Measurements from ENCODE around the gene ATRNL1.
A peak's percentile ranks its signal among the peaks of the same experiment; 100 is the strongest.

The ATRNL1 gene

DNA sequence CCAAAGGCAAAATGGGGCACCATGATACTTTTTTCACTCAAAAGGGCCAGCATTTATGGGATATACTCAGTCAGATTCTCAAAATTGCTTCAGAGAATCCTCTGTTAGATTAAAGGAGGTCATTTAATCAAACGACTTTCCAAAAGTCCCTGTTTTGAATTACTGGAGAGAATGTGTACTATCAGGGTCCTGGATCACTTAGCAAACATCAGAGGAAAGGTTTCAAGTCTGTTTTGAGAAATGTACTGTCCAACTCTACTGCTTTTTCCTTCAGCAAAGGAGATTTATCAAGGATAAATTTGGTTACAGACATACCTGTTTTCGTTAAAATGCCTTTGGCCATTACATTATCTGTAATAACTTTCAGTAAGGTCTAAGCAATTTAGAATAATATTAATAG is 838.9 kb downstream of the ATRNL1 start:
- H3K18ac ChIP-seq (ENCODE audit: low read length): no peak overlapping the region
- no peak overlapping the region for H3K27ac ChIP-seq (ENCODE audit: low read depth, low read length)
- H3K79me1 ChIP-seq (ENCODE audit: low read length): no peaks in the 10 kb centered on the region
- no peaks in the 10 kb centered on the region for H3K79me2 ChIP-seq (ENCODE audit: control insufficient read depth, insufficient read depth, low read length, poor library complexity)
- H3K4me1 ChIP-seq (ENCODE audit: control insufficient read depth in 1 of 2, insufficient read depth in 2 of 2, low read length in 2 of 2): no peaks in the 10 kb centered on the region
- H3K36me3 ChIP-seq (ENCODE audit: control insufficient read depth in 1 of 2, insufficient read depth in 2 of 2, low read length in 2 of 2): no peaks in the 10 kb centered on the region
- no peak overlapping the region for H3K4me3 ChIP-seq (ENCODE audit: low read depth, low read length)
- no peak overlapping the region for H2AFZ ChIP-seq (ENCODE audit: insufficient read depth, low read length, poor library complexity)
- no peak overlapping the region for H4K91ac ChIP-seq (ENCODE audit: low read depth, low read length)
- no peak overlapping the region for H4K12ac ChIP-seq (ENCODE audit: low read depth, low read length)
- no peaks in the 10 kb centered on the region for H3K27me3 ChIP-seq (ENCODE audit: insufficient read depth, low read length)
- H3K9ac ChIP-seq (ENCODE audit: low read length): no peak overlapping the region
- no peak overlapping the region for H2BK12ac ChIP-seq (ENCODE audit: low read length)
- no peak overlapping the region for H4K8ac ChIP-seq (ENCODE audit: low read depth, low read length)
- no peak overlapping the region for H3K4ac ChIP-seq (ENCODE audit: low read depth, low read length)
- H2BK120ac ChIP-seq (ENCODE audit: insufficient read depth, low read length, poor library complexity): no peak overlapping the region
- no peak overlapping the region for H3K14ac ChIP-seq (ENCODE audit: low read length)
- H2BK5ac ChIP-seq (ENCODE audit: low read depth, low read length, poor library complexity): no peak overlapping the region
- no peak for DNase-seq
- H2AK5ac ChIP-seq (ENCODE audit: low read length): no peak overlapping the region
- no peak overlapping the region for H3K4me2 ChIP-seq (ENCODE audit: low read length)
- no peak overlapping the region for H3K23ac ChIP-seq (ENCODE audit: low read length)
- no CpG with 5 or more reads among the region's 2 CpGs for WGBS (ENCODE audit: extremely low coverage, insufficient coverage, insufficient read length)
- H3K9me3 ChIP-seq (ENCODE audit: insufficient read depth, low read depth, low read length): no peaks in the 10 kb centered on the region

DNA sequence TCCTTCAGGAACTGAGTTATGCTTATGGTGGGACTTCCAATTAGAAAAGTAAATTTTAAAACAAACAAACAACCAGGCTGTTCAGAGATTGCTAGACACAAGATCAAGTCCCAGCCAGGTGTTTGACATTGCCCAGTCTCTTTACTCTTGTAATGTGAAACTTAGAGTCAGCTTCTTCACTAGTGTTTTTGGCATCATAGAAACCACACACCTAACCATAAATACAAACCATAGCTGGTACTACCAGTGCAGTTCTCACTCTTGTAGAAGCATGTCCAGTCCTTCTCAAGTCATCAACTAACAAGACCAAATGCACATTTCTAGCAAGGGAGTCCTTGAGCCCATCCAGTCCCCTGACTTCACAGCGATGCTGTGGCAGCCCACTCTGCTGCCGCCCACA is 839.9 kb downstream of the ATRNL1 start:
- Histone ChIP-seq H3K23ac (ENCODE audit: low read length) (no peak overlapping the region), H2AFZ (ENCODE audit: insufficient read depth, low read length, poor library complexity) (no peak overlapping the region), H3K4me2 (ENCODE audit: low read length) (no peak overlapping the region), H3K36me3 (ENCODE audit: control insufficient read depth in 1 of 2, insufficient read depth in 2 of 2, low read length in 2 of 2) (no peaks in the 10 kb centered on the region), H3K79me2 (ENCODE audit: control insufficient read depth, insufficient read depth, low read length, poor library complexity) (no peaks in the 10 kb centered on the region), H3K18ac (ENCODE audit: low read length) (no peak overlapping the region), H3K79me1 (ENCODE audit: low read length) (no peaks in the 10 kb centered on the region), H3K4ac (ENCODE audit: low read depth, low read length) (no peak overlapping the region), H3K9me3 (ENCODE audit: insufficient read depth, low read depth, low read length) (no peaks in the 10 kb centered on the region), H2BK12ac (ENCODE audit: low read length) (no peak overlapping the region), H3K9ac (ENCODE audit: low read length) (no peak overlapping the region), H3K4me3 (ENCODE audit: low read depth, low read length) (no peak overlapping the region), H3K27ac (ENCODE audit: low read depth, low read length) (no peak overlapping the region), H3K27me3 (ENCODE audit: insufficient read depth, low read length) (no peaks in the 10 kb centered on the region), H4K8ac (ENCODE audit: low read depth, low read length) (no peak overlapping the region), H4K91ac (ENCODE audit: low read depth, low read length) (no peak overlapping the region), H2BK5ac (ENCODE audit: low read depth, low read length, poor library complexity) (no peak overlapping the region), H4K12ac (ENCODE audit: low read depth, low read length) (no peak overlapping the region), H2AK5ac (ENCODE audit: low read length) (no peak overlapping the region), H3K14ac (ENCODE audit: low read length) (no peak overlapping the region), H3K4me1 (ENCODE audit: control insufficient read depth in 1 of 2, insufficient read depth in 2 of 2, low read length in 2 of 2) (no peaks in the 10 kb centered on the region), H2BK120ac (ENCODE audit: insufficient read depth, low read length, poor library complexity) (no peak overlapping the region)
- no CpG with 5 or more reads among the region's 2 CpGs for WGBS (ENCODE audit: extremely low coverage, insufficient coverage, insufficient read length)
- DNase-seq: no peak

GRCh38 chr10:115935731-115936130 is 842.6 kb downstream of the ATRNL1 start:
- Histone ChIP-seq H3K79me1 (ENCODE audit: low read length) (no peaks in the 10 kb centered on the region), H3K27ac (ENCODE audit: low read depth, low read length) (no peak overlapping the region), H3K23ac (ENCODE audit: low read length) (no peak overlapping the region), H3K4me3 (ENCODE audit: low read depth, low read length) (no peak overlapping the region), H3K14ac (ENCODE audit: low read length) (no peak overlapping the region), H4K8ac (ENCODE audit: low read depth, low read length) (no peak overlapping the region), H3K9me3 (ENCODE audit: insufficient read depth, low read depth, low read length) (no peaks in the 10 kb centered on the region), H3K4me2 (ENCODE audit: low read length) (no peak overlapping the region), H3K9ac (ENCODE audit: low read length) (no peak overlapping the region), H2BK5ac (ENCODE audit: low read depth, low read length, poor library complexity) (no peak overlapping the region), H3K4ac (ENCODE audit: low read depth, low read length) (no peak overlapping the region), H3K4me1 (ENCODE audit: control insufficient read depth in 1 of 2, insufficient read depth in 2 of 2, low read length in 2 of 2) (no peaks in the 10 kb centered on the region), H2BK120ac (ENCODE audit: insufficient read depth, low read length, poor library complexity) (no peak overlapping the region), H3K18ac (ENCODE audit: low read length) (no peak overlapping the region), H2AK5ac (ENCODE audit: low read length) (no peak overlapping the region), H3K79me2 (ENCODE audit: control insufficient read depth, insufficient read depth, low read length, poor library complexity) (no peaks in the 10 kb centered on the region), H4K91ac (ENCODE audit: low read depth, low read length) (no peak overlapping the region), H2AFZ (ENCODE audit: insufficient read depth, low read length, poor library complexity) (no peak overlapping the region), H2BK12ac (ENCODE audit: low read length) (no peak overlapping the region), H3K27me3 (ENCODE audit: insufficient read depth, low read length) (no peaks in the 10 kb centered on the region), H4K12ac (ENCODE audit: low read depth, low read length) (no peak overlapping the region), H3K36me3 (ENCODE audit: control insufficient read depth in 1 of 2, insufficient read depth in 2 of 2, low read length in 2 of 2) (no peaks in the 10 kb centered on the region)
- DNase-seq: no peak
- WGBS (ENCODE audit: extremely low coverage, insufficient coverage, insufficient read length): no CpG with 5 or more reads among the region's 2 CpGs

GRCh38 chr10:115936926-115937767 is 844.0 kb downstream of the ATRNL1 start:
- H3K4ac ChIP-seq (ENCODE audit: low read depth, low read length): no peak overlapping the region
- H3K23ac ChIP-seq (ENCODE audit: low read length): no peak overlapping the region
- WGBS (ENCODE audit: extremely low coverage, insufficient coverage, insufficient read length): no CpG with 5 or more reads among the region's 9 CpGs
- no peak overlapping the region for H2BK120ac ChIP-seq (ENCODE audit: insufficient read depth, low read length, poor library complexity)
- H4K8ac ChIP-seq (ENCODE audit: low read depth, low read length): no peak overlapping the region
- no peak overlapping the region for H3K9ac ChIP-seq (ENCODE audit: low read length)
- H3K14ac ChIP-seq (ENCODE audit: low read length): no peak overlapping the region
- no peaks in the 10 kb centered on the region for H3K36me3 ChIP-seq (ENCODE audit: control insufficient read depth in 1 of 2, insufficient read depth in 2 of 2, low read length in 2 of 2)
- no peaks in the 10 kb centered on the region for H3K9me3 ChIP-seq (ENCODE audit: insufficient read depth, low read depth, low read length)
- no peaks in the 10 kb centered on the region for H3K79me1 ChIP-seq (ENCODE audit: low read length)
- no peak overlapping the region for H4K91ac ChIP-seq (ENCODE audit: low read depth, low read length)
- H2AK5ac ChIP-seq (ENCODE audit: low read length): no peak overlapping the region
- no peak overlapping the region for H3K27ac ChIP-seq (ENCODE audit: low read depth, low read length)
- DNase-seq: peak in 1 of 2 donors; percentile 61
- H3K4me3 ChIP-seq (ENCODE audit: low read depth, low read length): no peak overlapping the region
- no peak overlapping the region for H2BK12ac ChIP-seq (ENCODE audit: low read length)
- no peak overlapping the region for H2AFZ ChIP-seq (ENCODE audit: insufficient read depth, low read length, poor library complexity)
- no peaks in the 10 kb centered on the region for H3K79me2 ChIP-seq (ENCODE audit: control insufficient read depth, insufficient read depth, low read length, poor library complexity)
- no peak overlapping the region for H3K18ac ChIP-seq (ENCODE audit: low read length)
- H4K12ac ChIP-seq (ENCODE audit: low read depth, low read length): no peak overlapping the region
- no peaks in the 10 kb centered on the region for H3K27me3 ChIP-seq (ENCODE audit: insufficient read depth, low read length)
- no peak overlapping the region for H3K4me2 ChIP-seq (ENCODE audit: low read length)
- H2BK5ac ChIP-seq (ENCODE audit: low read depth, low read length, poor library complexity): no peak overlapping the region
- no peaks in the 10 kb centered on the region for H3K4me1 ChIP-seq (ENCODE audit: control insufficient read depth in 1 of 2, insufficient read depth in 2 of 2, low read length in 2 of 2)

Data from trophoblast cell (in vitro differentiated cells and primary cell).